ENCODE results near the gene STX19. TPM values are rescaled to one million over a fixed set of nuclear protein-coding genes. Genes with fewer than 3 reads are reported as not detected.

STX19 gene
- total and polyA plus RNA-seq, 2 of the 13 experiments (the other 11 are each of a cell fraction or from before 2014, with no cell fraction given), result not detected

DNA sequence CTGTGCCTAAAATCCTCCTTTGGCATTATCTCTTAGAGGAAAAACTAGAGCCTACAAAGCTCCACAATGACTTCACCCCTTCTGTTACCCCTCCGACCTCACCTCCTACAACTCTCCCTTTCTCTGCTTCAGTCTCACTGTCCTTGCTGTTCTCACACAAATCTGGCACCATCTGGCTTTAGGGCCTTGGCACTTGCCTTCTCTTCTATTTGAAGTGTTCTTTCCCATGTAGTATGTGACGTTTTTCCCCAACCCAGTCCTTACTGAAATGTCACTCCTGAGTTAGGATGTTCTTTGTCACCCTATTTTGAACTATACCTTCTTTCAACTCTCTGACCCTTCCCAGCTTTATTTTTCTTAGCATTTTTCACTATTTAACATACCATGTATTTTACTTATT is 8.7 kb downstream of the STX19 start:
- TF ChIP-seq ZMYM2 (CRISPR knock-in tag; IDR thresholded peaks at IDR 0.05), result no peak
- TF ChIP-seq HHEX (CRISPR knock-in tag; IDR thresholded peaks at IDR 0.05), result no peak
- no peak for TF ChIP-seq U2AF2 (IDR thresholded peaks at IDR 0.05; ENCODE audit: low read depth, low read length)
- no peak for TF ChIP-seq NKX3-1 (CRISPR knock-in tag; IDR thresholded peaks at IDR 0.05)
- Histone ChIP-seq H3K4me1 (ENCODE audit: insufficient read depth, low read length) (no peaks in the 10 kb centered on the region), H3K4me3 (replicated peaks in 1 of 3; ENCODE audit: insufficient read depth in 1 of 3, low read depth in 2 of 3, low read length in 3 of 3) (no peak overlapping the region), H3K36me3 (replicated peaks in 1 of 2; ENCODE audit: control insufficient read depth in 1 of 2, insufficient read depth in 2 of 2, low read length in 2 of 2) (no peaks in the 10 kb centered on the region), H3K27ac (ENCODE audit: extremely low read length, insufficient read depth, low read length) (no peak overlapping the region), H2AFZ (ENCODE audit: low read length) (no peak overlapping the region), H3K79me2 (ENCODE audit: insufficient read depth, low read length) (no peaks in the 10 kb centered on the region), H3K4me2 (ENCODE audit: low read depth, low read length) (no peak overlapping the region), H3K27me3 (ENCODE audit: control insufficient read depth in 1 of 2, insufficient read depth in 2 of 2, low read length in 2 of 2) (no peaks in the 10 kb centered on the region), H3K9me3 (ENCODE audit: low read length) (no peaks in the 10 kb centered on the region), H3K9ac (ENCODE audit: insufficient read depth, low read depth, low read length) (no peak overlapping the region), H4K20me1 (ENCODE audit: insufficient read depth, low read length) (no peaks in the 10 kb centered on the region)
- WGBS (ENCODE audit: low lambda C conversion rate), result 92% methylated on average over 2 of the region's 2 CpGs
- intact Hi-C loops (cut with micrococcal nuclease; ENCODE audit: unreplicated experiment) (no loop called here), in situ Hi-C loops (cut with HindIII; ENCODE audit: extremely low pct_ligation_motif_present, low pct_unique_long_range_greater_than_20kb) (no loop called here)
- ATAC-seq (no peak), FAIRE-seq (no peak), DNase-seq (ENCODE audit: low spot score) (no peak)
- no TSS peak for BruUV-seq (replicated peaks)
- POLR2A ChIA-PET, result no interaction called here
- CTCF ChIA-PET (ENCODE audit: low intra/inter-chr PET ratio, low total read pairs), result no interaction called here

DNA sequence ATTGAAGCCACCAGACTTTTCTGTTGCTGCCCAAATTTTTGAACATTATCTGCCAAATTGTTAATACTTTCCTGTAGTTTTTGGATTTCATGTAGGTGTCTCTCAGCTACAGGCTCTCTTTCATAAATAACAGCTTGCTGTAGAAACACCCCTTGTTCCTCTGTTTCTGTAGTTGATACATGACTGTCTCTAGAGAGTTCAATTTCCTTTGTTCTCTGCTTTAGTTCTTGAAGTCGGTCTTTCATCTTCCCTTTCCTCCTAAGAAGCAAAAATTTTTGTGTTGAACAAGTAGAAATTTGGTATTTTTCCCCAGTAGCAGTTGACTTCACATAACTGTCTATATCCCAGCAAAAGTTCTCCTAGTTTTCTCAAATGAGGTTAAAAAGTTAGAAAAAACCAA is 13.4 kb downstream of the STX19 start:
- FAIRE-seq (no peak), DNase-seq (ENCODE audit: low spot score) (no peak), ATAC-seq (no peak)
- H3K27ac ChIP-seq (ENCODE audit: extremely low read length, insufficient read depth, low read length), result no peak overlapping the region
- POLR2A ChIA-PET, result no interaction called here
- WGBS (ENCODE audit: low lambda C conversion rate), result 88% methylated on average over 1 of the region's 1 CpG
- no peaks in the 10 kb centered on the region for H3K27me3 ChIP-seq (ENCODE audit: control insufficient read depth in 1 of 2, insufficient read depth in 2 of 2, low read length in 2 of 2)
- no TSS peak for BruUV-seq (replicated peaks)
- H3K4me2 ChIP-seq (ENCODE audit: low read depth, low read length), result no peak overlapping the region
- H3K9ac ChIP-seq (ENCODE audit: insufficient read depth, low read depth, low read length), result no peak overlapping the region
- H3K4me1 ChIP-seq (ENCODE audit: insufficient read depth, low read length), result no peaks in the 10 kb centered on the region
- in situ Hi-C loops (cut with HindIII; ENCODE audit: extremely low pct_ligation_motif_present, low pct_unique_long_range_greater_than_20kb), result no loop called here
- intact Hi-C loops (cut with micrococcal nuclease; ENCODE audit: unreplicated experiment), result no loop called here
- H2AFZ ChIP-seq (ENCODE audit: low read length), result no peak overlapping the region
- CTCF ChIA-PET (ENCODE audit: low intra/inter-chr PET ratio, low total read pairs), result no interaction called here
- H3K79me2 ChIP-seq (ENCODE audit: insufficient read depth, low read length), result no peaks in the 10 kb centered on the region
- H3K9me3 ChIP-seq (ENCODE audit: low read length), result no peaks in the 10 kb centered on the region
- no peaks in the 10 kb centered on the region for H3K36me3 ChIP-seq (replicated peaks in 1 of 2; ENCODE audit: control insufficient read depth in 1 of 2, insufficient read depth in 2 of 2, low read length in 2 of 2)
- H3K4me3 ChIP-seq (replicated peaks in 1 of 3; ENCODE audit: insufficient read depth in 1 of 3, low read depth in 2 of 3, low read length in 3 of 3), result no peak overlapping the region
- H4K20me1 ChIP-seq (ENCODE audit: insufficient read depth, low read length), result no peaks in the 10 kb centered on the region
- TF ChIP-seq BCL6 (CRISPR knock-in tag; IDR thresholded peaks at IDR 0.05), result no peak
- no peak for TF ChIP-seq ZNF446 (CRISPR knock-in tag; IDR thresholded peaks at IDR 0.05)
- no peak for TF ChIP-seq ZNF550 (CRISPR knock-in tag; IDR thresholded peaks at IDR 0.05; ENCODE audit: borderline replicate concordance)
- no peak for TF ChIP-seq HOXA5 (CRISPR knock-in tag; IDR thresholded peaks at IDR 0.05)
- TF ChIP-seq EEA1 (CRISPR knock-in tag; IDR thresholded peaks at IDR 0.05; ENCODE audit: borderline replicate concordance), result no peak
- no peak for TF ChIP-seq PITX1 (CRISPR knock-in tag; IDR thresholded peaks at IDR 0.05)
- no peak for TF ChIP-seq HCFC1 (IDR thresholded peaks at IDR 0.05; ENCODE audit: low read depth, low read length)
- TF ChIP-seq FOXK1 (CRISPR knock-in tag; IDR thresholded peaks at IDR 0.05; ENCODE audit: borderline replicate concordance, low read depth), result no peak
- TF ChIP-seq ZNF180 (CRISPR knock-in tag; IDR thresholded peaks at IDR 0.05; ENCODE audit: borderline replicate concordance, low read depth), result no peak
- TF ChIP-seq ZNF768 (CRISPR knock-in tag; IDR thresholded peaks at IDR 0.05), result no peak
- no peak for TF ChIP-seq NR2C2 (CRISPR knock-in tag; IDR thresholded peaks at IDR 0.05; ENCODE audit: borderline replicate concordance)
- no peak for TF ChIP-seq POGZ (CRISPR knock-in tag; IDR thresholded peaks at IDR 0.05)
- TF ChIP-seq, protein P1, sequence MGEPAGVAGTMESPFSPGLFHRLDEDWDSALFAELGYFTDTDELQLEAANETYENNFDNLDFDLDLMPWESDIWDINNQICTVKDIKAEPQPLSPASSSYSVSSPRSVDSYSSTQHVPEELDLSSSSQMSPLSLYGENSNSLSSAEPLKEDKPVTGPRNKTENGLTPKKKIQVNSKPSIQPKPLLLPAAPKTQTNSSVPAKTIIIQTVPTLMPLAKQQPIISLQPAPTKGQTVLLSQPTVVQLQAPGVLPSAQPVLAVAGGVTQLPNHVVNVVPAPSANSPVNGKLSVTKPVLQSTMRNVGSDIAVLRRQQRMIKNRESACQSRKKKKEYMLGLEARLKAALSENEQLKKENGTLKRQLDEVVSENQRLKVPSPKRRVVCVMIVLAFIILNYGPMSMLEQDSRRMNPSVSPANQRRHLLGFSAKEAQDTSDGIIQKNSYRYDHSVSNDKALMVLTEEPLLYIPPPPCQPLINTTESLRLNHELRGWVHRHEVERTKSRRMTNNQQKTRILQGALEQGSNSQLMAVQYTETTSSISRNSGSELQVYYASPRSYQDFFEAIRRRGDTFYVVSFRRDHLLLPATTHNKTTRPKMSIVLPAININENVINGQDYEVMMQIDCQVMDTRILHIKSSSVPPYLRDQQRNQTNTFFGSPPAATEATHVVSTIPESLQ (CRISPR knock-in tag; conservative IDR thresholded peaks at IDR 0.05), result no peak
- TF ChIP-seq HNF4A (CRISPR knock-in tag; IDR thresholded peaks at IDR 0.05), result no peak
- no peak for TF ChIP-seq ZMYM3 (CRISPR knock-in tag; IDR thresholded peaks at IDR 0.05)
- no peak for TF ChIP-seq SNAPC2 (CRISPR knock-in tag; IDR thresholded peaks at IDR 0.05)
- TF ChIP-seq ZFP41 (CRISPR knock-in tag; IDR thresholded peaks at IDR 0.05; ENCODE audit: borderline replicate concordance), result no peak
